Measurements from ENCODE around the gene ADGRV1.
"Not testable (repeated sequence)": the region's sequence is repeated elsewhere in the genome, so short reads cannot be mapped to it uniquely, and the experiment has no call there.

ADGRV1 gene

GRCh38 chr5:90921418-90921973, 362.9 kb downstream of the ADGRV1 start:
- no peak for DNase-seq

GRCh38 chr5:90924222-90924621, 365.6 kb downstream of the ADGRV1 start:
- DNase-seq, result not testable (repeated sequence)

DNA sequence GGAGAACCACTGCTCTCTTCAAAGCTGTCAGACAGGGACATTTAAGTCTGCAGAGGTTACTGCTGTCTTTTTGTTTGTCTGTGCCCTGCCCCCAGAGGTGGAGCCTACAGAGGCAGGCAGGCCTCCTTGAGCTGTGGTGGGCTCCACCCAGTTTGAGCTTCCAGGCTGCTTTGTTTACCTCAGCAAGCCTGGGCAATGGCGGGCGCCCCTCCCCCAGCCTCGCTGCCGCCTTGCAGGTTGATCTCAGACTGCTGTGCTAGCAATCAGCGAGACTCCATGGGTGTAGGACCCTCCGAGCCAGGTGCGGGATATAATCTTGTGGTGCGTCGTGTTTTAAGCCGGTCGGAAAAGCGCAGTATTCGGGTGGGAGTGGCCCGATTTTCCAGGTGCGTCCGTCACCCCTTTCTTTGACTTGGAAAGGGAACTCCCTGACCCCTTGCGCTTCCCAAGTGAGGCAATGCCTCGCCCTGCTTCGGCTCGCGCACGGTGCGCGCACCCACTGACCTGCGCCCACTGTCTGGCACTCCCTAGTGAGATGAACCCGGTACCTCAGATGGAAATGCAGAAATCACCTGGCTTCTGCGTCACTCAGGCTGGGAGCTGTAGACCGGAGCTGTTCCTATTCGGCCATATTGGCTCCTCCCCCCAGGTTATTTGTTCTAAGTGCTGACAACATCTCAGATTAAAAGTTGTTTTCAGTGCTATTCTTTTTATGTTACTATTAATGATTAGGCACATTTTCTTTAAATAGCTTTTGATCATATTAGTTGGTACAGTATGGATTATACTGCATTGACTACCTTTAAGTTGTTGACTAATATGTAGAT, 370.6 kb downstream of the ADGRV1 start:
- DNase-seq, result not testable (repeated sequence)

DNA sequence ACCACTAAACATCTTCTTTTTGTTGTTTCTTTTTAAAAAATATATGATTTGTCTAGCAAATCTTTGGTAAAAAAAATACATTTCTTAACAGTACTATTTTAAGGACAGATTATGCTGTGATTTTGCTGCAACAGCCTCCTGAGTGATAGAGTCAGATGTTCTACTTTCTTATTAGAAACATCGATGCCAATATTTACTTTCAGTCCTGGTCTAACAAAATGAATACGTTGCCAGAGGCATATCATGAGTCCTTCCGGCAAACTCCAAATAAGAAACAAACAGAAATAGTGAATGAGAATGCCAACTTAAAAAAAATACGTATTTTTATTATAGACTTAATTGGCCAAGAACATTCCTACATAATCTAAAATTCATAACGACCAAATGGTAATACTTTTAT, 371.5 kb downstream of the ADGRV1 start:
- DNase-seq, result no peak

DNA sequence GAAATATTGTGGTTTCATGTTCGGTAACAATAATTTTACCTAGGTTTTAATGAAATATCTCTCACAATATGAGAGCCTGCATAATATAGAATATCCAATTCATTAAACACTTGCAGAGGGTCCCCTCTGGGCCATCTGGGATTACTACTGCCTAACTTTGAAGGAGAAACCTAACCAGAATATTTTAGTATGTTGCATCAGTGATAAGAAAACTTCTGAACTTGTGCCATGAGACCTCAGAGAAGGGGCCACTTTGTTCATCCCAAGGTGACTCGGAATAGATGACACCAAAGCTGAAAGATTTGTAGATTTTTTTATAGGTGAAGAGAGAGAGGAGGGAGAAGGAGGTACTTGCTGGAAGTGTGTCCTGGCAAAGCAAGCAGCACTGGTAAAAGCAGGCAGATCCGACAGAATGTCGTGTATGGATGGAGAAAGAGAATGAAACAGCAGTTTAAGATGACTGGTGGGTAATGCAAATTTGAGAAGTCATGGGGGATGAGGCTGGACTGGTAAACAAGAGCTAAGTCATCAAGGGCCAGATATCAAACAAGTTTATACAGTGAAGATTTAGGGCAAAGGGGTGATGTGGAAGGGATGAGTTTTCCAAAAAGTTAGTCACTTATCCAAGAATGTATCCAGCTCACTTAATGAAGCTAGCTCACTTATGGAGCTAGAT, 372.3 kb downstream of the ADGRV1 start:
- DNase-seq, result no peak

DNA sequence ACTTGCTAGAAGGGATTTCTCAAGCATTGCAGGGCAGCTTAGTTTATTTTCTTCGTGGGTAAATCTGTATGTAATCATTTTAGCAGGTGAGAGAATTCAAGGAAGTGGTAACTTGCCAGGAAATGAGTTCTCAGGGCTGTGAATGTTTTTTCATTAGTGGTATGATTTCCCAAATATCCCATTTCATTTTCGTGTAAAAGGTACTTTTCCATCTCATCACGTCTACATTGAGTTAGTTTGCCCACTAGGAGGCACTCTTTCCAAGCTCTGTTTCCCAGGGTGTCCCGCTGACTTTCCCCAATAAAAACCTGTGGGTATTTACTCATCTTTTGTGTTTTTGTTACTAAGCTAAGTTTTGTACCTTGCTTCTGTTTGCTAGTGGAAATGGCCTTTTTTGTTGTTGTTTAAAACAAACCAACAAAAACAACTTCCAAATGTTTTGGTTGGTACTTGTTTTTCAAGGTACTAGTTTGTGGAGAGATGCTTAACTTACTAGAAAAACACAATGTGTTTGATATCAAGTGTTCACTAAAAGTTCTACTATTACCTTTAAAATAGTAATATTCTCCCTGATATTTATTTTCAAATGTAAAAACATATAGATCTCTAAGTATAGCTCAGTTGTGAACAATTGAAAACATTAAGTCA, 373.6 kb downstream of the ADGRV1 start:
- peak; percentile 57 for DNase-seq

DNA sequence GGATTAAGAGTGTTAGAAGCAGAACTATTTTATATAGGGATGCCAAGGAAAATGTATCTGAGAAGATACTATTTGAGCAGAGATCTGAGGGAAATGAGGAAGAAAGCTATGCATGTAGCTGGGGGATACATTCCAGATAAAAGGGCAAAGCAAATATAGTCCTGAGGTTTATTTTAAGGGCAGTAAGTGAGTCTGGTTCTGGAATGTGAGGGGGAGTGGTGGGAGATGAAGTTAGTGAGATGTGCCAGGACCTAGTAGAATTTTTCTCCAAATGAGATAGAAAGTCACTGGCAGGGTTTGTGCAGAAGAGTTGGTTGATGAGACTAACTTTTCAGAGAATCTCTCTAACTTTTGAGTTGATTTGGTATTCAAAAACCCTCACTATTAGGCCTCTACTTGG, 374.7 kb downstream of the ADGRV1 start:
- DNase-seq, result no peak

GRCh38 chr5:90934091-90934719, 375.6 kb downstream of the ADGRV1 start:
- DNase-seq, result no peak

DNA sequence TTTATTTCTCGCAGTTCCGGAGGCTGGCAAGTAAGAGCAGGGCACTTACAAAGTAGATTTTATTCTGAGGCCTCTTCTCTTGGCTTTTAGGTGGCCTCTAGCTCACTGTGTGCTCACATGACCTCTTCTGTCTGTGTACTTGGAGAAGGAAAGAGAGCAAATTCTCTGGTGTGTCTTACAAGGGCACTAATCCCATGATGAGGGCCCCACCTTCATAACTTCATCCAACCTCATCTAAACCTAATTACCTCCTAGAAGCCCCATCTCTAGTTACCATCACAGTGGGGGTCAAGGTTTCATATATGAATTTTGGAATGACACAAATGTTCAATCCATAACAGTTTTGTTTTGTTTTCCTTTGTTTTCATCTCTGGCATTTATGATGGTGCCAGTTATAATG, 376.1 kb downstream of the ADGRV1 start:
- DNase-seq, result no peak

GRCh38 chr5:90939211-90939610, 380.6 kb downstream of the ADGRV1 start:
- DNase-seq, result no peak

DNA sequence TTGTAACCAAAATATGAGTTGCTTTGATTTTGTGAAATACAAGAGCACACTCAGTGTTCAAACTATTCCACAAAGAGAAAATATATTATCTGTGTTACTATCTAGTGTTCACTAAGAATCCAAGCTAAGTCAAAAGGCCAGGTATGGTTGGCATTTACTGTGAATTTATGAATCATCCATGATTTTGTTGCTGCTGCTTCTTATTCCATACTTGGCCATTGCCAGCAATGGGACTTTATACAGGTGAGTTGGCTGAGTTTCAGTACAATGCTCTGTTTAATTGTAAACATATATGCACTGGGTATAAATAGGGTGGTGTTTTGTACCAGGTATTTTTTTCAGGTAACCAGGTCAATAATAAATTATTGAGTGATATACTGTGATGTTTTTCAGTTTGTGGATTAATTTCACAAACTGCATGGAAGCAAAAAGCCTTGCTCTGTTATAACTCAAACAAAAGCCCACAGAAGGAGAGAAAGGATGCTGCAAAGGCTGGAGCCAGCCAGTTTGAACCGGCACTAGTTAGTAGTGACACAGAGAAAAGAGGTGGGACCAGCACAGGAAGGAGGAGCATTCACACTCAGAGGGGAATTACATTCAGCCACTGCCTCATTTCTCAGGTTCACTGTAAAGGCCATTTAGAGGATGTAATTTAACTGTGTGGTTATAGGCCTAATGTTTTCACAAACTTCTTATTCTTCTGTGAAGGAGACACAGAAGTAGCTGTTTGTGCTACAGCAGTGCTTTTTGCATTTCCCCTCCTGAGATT, 381.8 kb downstream of the ADGRV1 start:
- peak; percentile 48 for DNase-seq

DNA sequence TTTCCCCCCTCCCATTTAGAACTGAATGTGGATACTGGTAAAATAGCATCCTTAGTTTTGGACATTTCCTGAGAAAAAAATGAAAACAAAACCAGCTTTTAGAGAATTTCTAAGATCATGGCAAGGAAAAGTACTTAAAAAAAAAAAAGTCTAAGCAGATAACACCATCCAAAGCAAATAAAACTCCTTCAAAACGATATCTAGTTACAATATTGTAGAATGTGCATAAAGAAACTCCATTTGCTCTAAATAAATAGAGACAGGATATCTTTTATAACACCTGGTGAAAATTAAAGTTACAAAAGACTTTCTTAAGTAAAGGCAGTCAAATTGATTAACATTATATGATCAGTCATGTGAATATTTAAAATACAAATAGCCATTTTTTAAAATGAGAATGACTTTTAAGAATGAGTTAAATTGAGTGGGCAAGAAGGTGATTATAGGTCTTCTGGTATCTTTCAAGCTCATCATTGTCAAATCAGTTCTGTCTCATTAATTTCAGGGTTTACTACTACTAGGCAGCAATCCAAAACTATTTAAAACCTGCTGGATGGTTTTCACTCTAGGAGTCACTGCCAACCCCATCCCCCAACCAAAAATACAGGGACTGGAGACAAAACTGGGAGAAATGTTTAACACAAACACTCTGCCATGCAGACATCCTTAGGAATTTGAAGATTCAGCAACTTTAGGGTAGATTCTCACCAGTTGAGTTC, 382.6 kb downstream of the ADGRV1 start:
- DNase-seq, result no peak

GRCh38 chr5:90944116-90944515, 385.5 kb downstream of the ADGRV1 start:
- no peak for DNase-seq

GRCh38 chr5:90947667-90948066, 389.1 kb downstream of the ADGRV1 start:
- no peak for DNase-seq

DNA sequence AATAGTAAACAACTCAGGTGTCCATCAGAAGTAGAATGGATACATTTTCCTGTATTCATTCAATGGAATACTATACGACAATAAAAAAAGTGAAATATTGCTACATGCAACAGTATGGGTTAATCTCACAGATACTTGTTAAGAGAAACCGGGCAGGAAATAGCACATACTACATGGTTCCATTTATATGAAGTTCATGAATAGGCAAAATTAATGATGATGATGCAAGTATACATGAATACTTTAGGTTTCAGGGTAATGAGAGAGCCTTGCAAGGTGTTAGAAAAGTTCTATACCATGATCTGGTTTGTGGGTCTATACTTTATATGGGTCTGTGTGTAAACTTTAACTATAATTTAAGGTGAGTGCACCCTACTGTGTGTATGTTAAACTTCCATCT, 390.4 kb downstream of the ADGRV1 start:
- DNase-seq, result no peak

GRCh38 chr5:90949469-90950358, 391.1 kb downstream of the ADGRV1 start:
- no peak for DNase-seq

DNA sequence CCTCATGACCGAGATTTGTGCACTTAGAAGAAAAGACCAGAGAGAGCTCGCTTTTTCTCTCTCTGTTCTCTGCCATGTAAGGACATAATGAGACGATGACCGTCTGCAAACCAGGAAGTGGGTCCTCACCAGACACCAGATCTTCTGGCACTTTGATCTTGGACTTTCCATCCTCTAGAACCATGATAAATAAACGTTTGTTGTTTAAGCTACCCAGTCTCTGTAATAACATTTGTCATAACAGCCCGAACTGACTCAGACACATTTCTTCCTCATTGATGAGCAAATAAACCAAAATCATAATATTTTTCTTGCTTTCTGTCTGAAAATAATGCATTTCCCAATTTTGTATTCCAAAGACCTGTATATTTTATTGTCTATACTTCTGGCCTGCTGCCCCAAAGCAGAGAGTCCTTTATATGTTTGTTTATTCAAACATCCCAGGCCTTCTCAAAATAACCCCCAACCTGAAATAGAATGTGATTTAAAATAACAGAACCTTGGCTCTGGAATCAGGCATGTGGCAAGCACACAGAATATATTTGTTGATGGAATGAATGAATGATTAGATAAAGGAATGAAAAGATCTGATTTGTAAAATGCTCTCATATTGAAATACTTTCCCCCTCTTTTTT, 396.5 kb downstream of the ADGRV1 start:
- DNase-seq, result no peak

- no peak for DNase-seq
Measured at GRCh38 chr5:90956511-90957097, 398.0 kb downstream of the ADGRV1 start.

GRCh38 chr5:90957906-90958305, 399.3 kb downstream of the ADGRV1 start:
- no peak for DNase-seq

DNA sequence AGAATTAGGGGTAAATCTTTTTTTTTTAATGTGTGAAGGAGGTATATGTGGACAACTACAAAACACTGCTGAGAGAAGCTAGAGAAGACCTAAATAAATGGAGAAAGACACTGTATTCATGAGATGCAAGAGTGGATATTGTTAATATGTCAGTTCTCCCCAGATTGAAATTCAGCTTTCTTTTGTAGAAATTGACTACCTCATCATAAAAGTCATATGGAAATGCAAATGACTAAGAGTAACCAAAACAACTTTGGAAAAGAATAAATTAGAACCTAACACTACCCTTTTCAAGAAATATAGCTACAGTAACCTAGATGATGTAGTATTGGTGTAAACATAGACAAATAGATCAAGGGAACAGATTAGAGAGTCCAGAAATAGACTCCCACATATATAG, 400.7 kb downstream of the ADGRV1 start:
- no peak for DNase-seq

Data from activated CD4-positive, alpha-beta T cell treated with anti-CD3 and anti-CD28 coated beads, Interleukin-2, Interleukin-6, amounts not matched to agents 100 ng/mL and 50 ng/mL, durations not matched to agents 16 hours and 8 hours (primary cell).